Hepatocyte (in vitro differentiated cells): ENCODE data around the gene SPINK14. TPM values are rescaled to one million over a fixed set of nuclear protein-coding genes. Genes with fewer than 3 reads are reported as not detected.

Experiments used
- DNase-seq: peaks from one replicate; pipeline ENCODE4 v3.0.0-alpha.2; 2016; ENCODE audit warnings: low spot score
- H2AFZ ChIP-seq: fragments of 200-600 bp; sonication (generic); 2 replicates; pipeline ENCODE4 v1.6.0; 2016; ENCODE audit warnings: antibody characterized with exemption, mild to moderate bottlenecking
- H3K27ac ChIP-seq: fragments of 200-600 bp; sonication (generic); 2 replicates; pipeline ENCODE4 v1.5.1; 2016; ENCODE audit warnings: mild to moderate bottlenecking
- H3K27me3 ChIP-seq: fragments of 200-600 bp; sonication (generic); 2 replicates; pipeline ENCODE4 v1.6.1; 2016
- H3K36me3 ChIP-seq: fragments of 200-600 bp; sonication (generic); replicated peaks from 2 replicates; pipeline ENCODE4 v1.5.1; 2016; ENCODE audit warnings: low read depth; ENCODE audit not compliant: insufficient read depth
- H3K4me1 ChIP-seq: fragments of 200-600 bp; sonication (generic); 2 replicates; pipeline ENCODE4 v1.5.1; 2016; ENCODE audit warnings: mild to moderate bottlenecking, moderate library complexity; ENCODE audit not compliant: insufficient read depth
- H3K4me2 ChIP-seq: fragments of 200-600 bp; sonication (generic); 2 replicates; pipeline ENCODE4 v1.6.0; 2016
- H3K4me3 ChIP-seq: fragments of 200-600 bp; sonication (generic); 2 replicates; pipeline ENCODE4 v1.5.1; 2016; ENCODE audit warnings: mild to moderate bottlenecking
- H3K79me2 ChIP-seq: fragments of 200-600 bp; sonication (generic); 2 replicates; pipeline ENCODE4 v1.6.0; 2017; ENCODE audit warnings: mild to moderate bottlenecking
- H3K9me2 ChIP-seq: fragments of 200-600 bp; sonication (generic); replicated peaks from 2 replicates; pipeline ENCODE4 v1.6.0; 2017; ENCODE audit warnings: mild to moderate bottlenecking; ENCODE audit not compliant: insufficient read depth
- H3K9me3 ChIP-seq: fragments of 200-600 bp; sonication (generic); 2 replicates; pipeline ENCODE4 v1.5.1; 2016; ENCODE audit warnings: low read depth, mild to moderate bottlenecking
- H4K20me1 ChIP-seq: fragments of 200-600 bp; sonication (generic); 2 replicates; pipeline ENCODE4 v1.6.0; 2016; ENCODE audit warnings: mild to moderate bottlenecking; ENCODE audit not compliant: insufficient read depth, poor library complexity, severe bottlenecking
- EZH2 ChIP-seq: fragments of 200-600 bp; sonication (generic); IDR thresholded peaks from 2 replicates; pipeline ENCODE4 v1.6.1; 2016; ENCODE audit warnings: antibody characterized with exemption, mild to moderate bottlenecking, borderline replicate concordance
- EZH2phosphoT487 ChIP-seq: fragments of 200-600 bp; sonication (generic); IDR thresholded peaks from one replicate; pipeline ENCODE4 v1.6.1; 2018; ENCODE audit warnings: antibody characterized with exemption, mild to moderate bottlenecking, low read depth, moderate library complexity; ENCODE audit not compliant: unreplicated experiment, severe bottlenecking
- WGBS: methylation state at CpG from one replicate; pipeline ENCODE4 v1.1.6; 2016; ENCODE audit warnings: low lambda C conversion rate; ENCODE audit errors: missing lambda C conversion rate; 5-methylcytosine and 5-hydroxymethylcytosine counted together
- polyA plus RNA-seq: library from polyadenylated mRNA; unstranded; fragments of >200 nt; fragmentation: Nextera tagmentation; extraction: Ambion mirVana; gene quantifications from 2 replicates; pipeline ENCODE4 v1.2.1, GENCODE V29; 2016
- total RNA-seq: library from RNA; depleted of rRNA; stranded (reverse); fragments of >200 nt; gene quantifications from 2 replicates; pipeline ENCODE4 v1.2.3, GENCODE V29; 2014
- TF ChIP-seq, protein P1 (sequence below): fragments of 200-600 bp; sonication (generic); IDR thresholded peaks from 2 replicates; pipeline ENCODE4 v1.5.1; 2016; ENCODE audit warnings: antibody characterized with exemption, mild to moderate bottlenecking; ENCODE audit not compliant: poor library complexity

Gene SPINK14
- total and polyA plus RNA-seq, 2 experiments from 2014 or later: not detected

- no peak for DNase-seq
- Histone ChIP-seq H3K4me3 (no peak overlapping the region), H3K27me3 (no peaks in the 10 kb centered on the region), H3K4me1 (peaks cover 13% of the 10 kb centered on the region), H3K4me2 (no peak overlapping the region), H3K9me3 (no peaks in the 10 kb centered on the region), H3K36me3 (no peaks in the 10 kb centered on the region), H3K79me2 (no peaks in the 10 kb centered on the region), H3K27ac (no peak overlapping the region), H2AFZ (no peak overlapping the region), H3K9me2 (no peaks in the 10 kb centered on the region), H4K20me1 (no peaks in the 10 kb centered on the region)
- 66% methylated on average over 3 of the region's 3 CpGs for WGBS
- TF ChIP-seq EZH2phosphoT487 (no peak), EZH2 (no peak)
- TF ChIP-seq, protein P1, sequence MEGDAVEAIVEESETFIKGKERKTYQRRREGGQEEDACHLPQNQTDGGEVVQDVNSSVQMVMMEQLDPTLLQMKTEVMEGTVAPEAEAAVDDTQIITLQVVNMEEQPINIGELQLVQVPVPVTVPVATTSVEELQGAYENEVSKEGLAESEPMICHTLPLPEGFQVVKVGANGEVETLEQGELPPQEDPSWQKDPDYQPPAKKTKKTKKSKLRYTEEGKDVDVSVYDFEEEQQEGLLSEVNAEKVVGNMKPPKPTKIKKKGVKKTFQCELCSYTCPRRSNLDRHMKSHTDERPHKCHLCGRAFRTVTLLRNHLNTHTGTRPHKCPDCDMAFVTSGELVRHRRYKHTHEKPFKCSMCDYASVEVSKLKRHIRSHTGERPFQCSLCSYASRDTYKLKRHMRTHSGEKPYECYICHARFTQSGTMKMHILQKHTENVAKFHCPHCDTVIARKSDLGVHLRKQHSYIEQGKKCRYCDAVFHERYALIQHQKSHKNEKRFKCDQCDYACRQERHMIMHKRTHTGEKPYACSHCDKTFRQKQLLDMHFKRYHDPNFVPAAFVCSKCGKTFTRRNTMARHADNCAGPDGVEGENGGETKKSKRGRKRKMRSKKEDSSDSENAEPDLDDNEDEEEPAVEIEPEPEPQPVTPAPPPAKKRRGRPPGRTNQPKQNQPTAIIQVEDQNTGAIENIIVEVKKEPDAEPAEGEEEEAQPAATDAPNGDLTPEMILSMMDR: no peak
These were observed 27.5 kb upstream of the SPINK14 start for GRCh38 chr5:148140846-148141245.

- Histone ChIP-seq H2AFZ (no peak overlapping the region), H3K4me3 (no peak overlapping the region), H3K27me3 (no peaks in the 10 kb centered on the region), H3K4me2 (no peak overlapping the region), H3K4me1 (peaks cover 18% of the 10 kb centered on the region), H3K27ac (no peak overlapping the region), H3K9me2 (no peaks in the 10 kb centered on the region), H3K79me2 (no peaks in the 10 kb centered on the region), H3K9me3 (no peaks in the 10 kb centered on the region), H4K20me1 (no peaks in the 10 kb centered on the region), H3K36me3 (no peaks in the 10 kb centered on the region)
- 96% methylated on average over 2 of the region's 2 CpGs for WGBS
- TF ChIP-seq EZH2phosphoT487: no peak
- TF ChIP-seq, protein P1: no peak
- DNase-seq: no peak
These were observed 26.7 kb upstream of the SPINK14 start for GRCh38 chr5:148141645-148142044.

DNA sequence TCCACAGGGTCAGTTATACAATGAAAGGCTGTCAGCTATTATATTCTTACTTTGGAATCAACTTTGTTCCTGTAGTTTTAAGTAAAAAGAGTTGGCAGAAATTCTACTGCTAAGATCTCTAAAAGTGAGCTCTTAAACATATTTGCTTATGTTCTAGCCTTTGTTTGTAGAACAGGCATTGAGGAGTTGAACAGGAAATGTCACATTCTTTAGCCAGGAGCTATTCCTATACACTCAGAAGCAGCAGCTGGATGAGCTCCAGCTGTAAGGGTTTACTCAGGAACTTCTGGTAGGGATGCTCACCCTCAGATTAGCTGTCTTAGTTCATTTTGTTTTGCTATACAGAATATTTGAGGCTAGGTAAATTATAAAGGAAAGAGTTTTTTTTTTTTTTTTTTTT, 22.4 kb upstream of the SPINK14 start:
- Histone ChIP-seq H3K4me1 (peaks cover 24% of the 10 kb centered on the region), H4K20me1 (no peaks in the 10 kb centered on the region), H3K9me2 (no peaks in the 10 kb centered on the region), H3K27me3 (no peaks in the 10 kb centered on the region), H3K9me3 (no peaks in the 10 kb centered on the region), H2AFZ (no peak overlapping the region), H3K4me3 (no peak overlapping the region), H3K79me2 (no peaks in the 10 kb centered on the region), H3K27ac (peak overlapping the region; percentile 92), H3K4me2 (peak overlapping the region; percentile 13), H3K36me3 (no peaks in the 10 kb centered on the region)
- TF ChIP-seq EZH2phosphoT487: no peak
- TF ChIP-seq EZH2: no peak
- TF ChIP-seq, protein P1: no peak
- peak; percentile 79 for DNase-seq

- peak overlapping the region; percentile 53 for H3K4me2 ChIP-seq
- DNase-seq: no peak
- H3K27me3 ChIP-seq: no peaks in the 10 kb centered on the region
- H3K9me3 ChIP-seq: no peaks in the 10 kb centered on the region
- no peak for TF ChIP-seq EZH2phosphoT487
- no peak for TF ChIP-seq EZH2
- TF ChIP-seq, protein P1: no peak
- WGBS: 58% methylated on average over 1 of the region's 1 CpG
- peak overlapping the region; percentile 92 for H3K27ac ChIP-seq
- H3K36me3 ChIP-seq: no peaks in the 10 kb centered on the region
- no peaks in the 10 kb centered on the region for H3K79me2 ChIP-seq
- no peak overlapping the region for H2AFZ ChIP-seq
- H3K9me2 ChIP-seq: no peaks in the 10 kb centered on the region
- peaks cover 24% of the 10 kb centered on the region for H3K4me1 ChIP-seq
- H3K4me3 ChIP-seq: no peak overlapping the region
- no peaks in the 10 kb centered on the region for H4K20me1 ChIP-seq
These were observed 21.9 kb upstream of the SPINK14 start for GRCh38 chr5:148146487-148146886.
